Muscle of leg (tissue), 11 donors: ENCODE data around the gene TRIM56. TPM values are rescaled to one million over a fixed set of nuclear protein-coding genes. Genes with fewer than 3 reads are reported as not detected.
A peak's percentile ranks its signal among the peaks of the same experiment; 100 is the strongest.
"Not testable (repeated sequence)": the region's sequence is repeated elsewhere in the genome, so short reads cannot be mapped to it uniquely, and the experiment has no call there.

ENCODE experiments used
- DNase-seq: peaks from one replicate; pipeline ENCODE4 v3.0.0; 2013
- H3K27ac ChIP-seq: one replicate; pipeline ENCODE4 v1.5.1; 2013; ENCODE audit warnings: mild to moderate bottlenecking, low read length, control low read depth
- H3K27me3 ChIP-seq: one replicate; pipeline ENCODE4 v1.6.1; 2013; ENCODE audit warnings: low read length; ENCODE audit not compliant: control insufficient read depth, insufficient read depth
- H3K36me3 ChIP-seq: one replicate; pipeline ENCODE4 v1.6.1; 2013; ENCODE audit warnings: low read length; ENCODE audit not compliant: control insufficient read depth, insufficient read depth
- H3K4me1 ChIP-seq: one replicate; pipeline ENCODE4 v1.6.1; 2013; ENCODE audit warnings: low read length; ENCODE audit not compliant: control insufficient read depth, insufficient read depth
- H3K4me3 ChIP-seq: one replicate; pipeline ENCODE4 v1.5.1; 2013; ENCODE audit warnings: low read length, control low read depth
- H3K9me3 ChIP-seq: replicated peaks from 2 replicates; pipeline ENCODE4 v1.6.1; 2013; ENCODE audit warnings: low read depth, low read length; ENCODE audit not compliant: control insufficient read depth
- WGBS: methylation state at CpG from one replicate; pipeline ENCODE4 v1.1.5; 2013; ENCODE audit warnings: missing lambda C conversion rate; ENCODE audit not compliant: insufficient coverage; 5-methylcytosine and 5-hydroxymethylcytosine counted together
- polyA plus RNA-seq, 8 donors: library from polyadenylated mRNA; unstranded; fragments of 120-200 nt; gene quantifications; one replicate each; pipeline versions ENCODE4 v1.2.1 to v1.2.3, GENCODE V29; 2013; ENCODE audit warnings: inconsistent platforms in 1 of 8, low replicate concordance in 1 of 8; ENCODE audit not compliant: insufficient read length in 8 of 8, insufficient read depth in 1 of 8
- total RNA-seq: library from RNA; stranded (reverse); fragments of 120-200 nt; gene quantifications from one replicate; pipeline ENCODE4 v1.2.4, GENCODE V29; 2013

The TRIM56 gene
- total and polyA plus RNA-seq, 9 donors: 7.2 to 12.7 (median 8.2) TPM

DNA sequence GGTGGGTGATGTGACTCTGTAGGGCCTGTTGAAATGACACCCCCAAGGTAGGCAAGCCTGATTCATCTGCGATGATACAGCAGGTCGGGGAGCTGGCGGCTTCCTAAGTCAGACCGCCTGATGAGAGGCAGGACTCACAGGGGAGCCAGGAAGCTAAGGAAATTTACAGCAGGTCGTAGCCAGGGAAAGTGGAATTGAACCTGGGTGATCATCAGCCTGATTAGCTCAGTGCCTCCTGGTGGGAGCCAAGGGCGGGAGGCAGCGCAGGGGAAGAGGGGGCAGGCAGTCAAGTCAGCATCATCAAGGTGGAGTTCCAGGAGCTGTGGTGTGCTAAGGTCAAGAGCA, 18.5 kb upstream of the TRIM56 start:
- WGBS: 32% methylated on average over 7 of the region's 7 CpGs
- Histone ChIP-seq H3K27me3 (peaks cover 13% of the 10 kb centered on the region), H3K4me1 (peaks cover 6% of the 10 kb centered on the region), H3K36me3 (no peaks in the 10 kb centered on the region), H3K9me3 (no peaks in the 10 kb centered on the region), H3K4me3 (no peak overlapping the region), H3K27ac (no peak overlapping the region)
- DNase-seq: no peak

GRCh38 chr7:101068401-101068800, 16.9 kb upstream of the TRIM56 start:
- no peak for DNase-seq
- H3K4me3 ChIP-seq: no peak overlapping the region

DNA sequence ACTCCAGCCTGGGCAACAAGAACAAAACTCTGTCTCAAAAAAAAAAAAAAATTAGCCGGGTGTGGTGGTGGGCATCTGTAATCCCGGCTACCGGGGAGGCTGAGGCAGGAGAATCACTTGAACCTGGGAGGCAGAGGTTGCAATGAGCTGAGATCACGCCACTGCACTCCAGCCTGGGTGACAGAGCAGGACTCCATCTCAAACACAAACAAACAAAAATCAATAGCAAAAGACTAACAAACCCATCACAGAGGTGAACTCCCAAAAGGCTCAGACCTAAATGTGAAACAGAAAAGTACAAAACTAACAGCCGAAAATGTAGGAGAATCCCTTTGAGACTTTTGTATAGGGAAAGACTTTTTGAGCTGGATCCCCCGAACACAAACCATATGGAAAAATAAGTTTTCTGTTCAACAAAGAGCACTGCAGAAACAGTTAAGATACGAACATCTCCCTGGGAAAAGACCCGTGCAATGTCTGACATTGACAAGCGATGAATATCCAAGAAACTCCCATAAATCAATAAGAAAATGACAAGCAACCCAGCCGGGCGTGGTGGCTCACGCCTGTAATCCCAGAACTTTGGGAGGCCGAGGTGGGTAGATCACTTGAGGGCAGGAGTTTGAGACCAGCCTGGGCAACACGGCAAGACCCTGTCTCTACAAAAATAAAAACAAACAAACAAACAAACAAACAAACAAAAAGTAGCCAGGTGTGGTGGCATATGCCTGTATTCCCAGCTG, 13.7 kb upstream of the TRIM56 start:
- WGBS: no CpG with 5 or more reads among the region's 14 CpGs
- not testable (repeated sequence) for DNase-seq, H3K4me1 ChIP-seq, H3K9me3 ChIP-seq, H3K4me3 ChIP-seq, H3K27ac ChIP-seq, H3K36me3 ChIP-seq
- peaks cover 18% of the 10 kb centered on the region for H3K27me3 ChIP-seq

More at GRCh38 chr7:101068401-101068800, 16.9 kb upstream of the TRIM56 start:
- Histone ChIP-seq H3K36me3 (no peaks in the 10 kb centered on the region), H3K4me1 (peaks cover 6% of the 10 kb centered on the region), H3K9me3 (no peaks in the 10 kb centered on the region), H3K27me3 (peaks cover 15% of the 10 kb centered on the region), H3K27ac (no peak overlapping the region)
- WGBS: 84% methylated on average over 9 of the region's 10 CpGs

DNA sequence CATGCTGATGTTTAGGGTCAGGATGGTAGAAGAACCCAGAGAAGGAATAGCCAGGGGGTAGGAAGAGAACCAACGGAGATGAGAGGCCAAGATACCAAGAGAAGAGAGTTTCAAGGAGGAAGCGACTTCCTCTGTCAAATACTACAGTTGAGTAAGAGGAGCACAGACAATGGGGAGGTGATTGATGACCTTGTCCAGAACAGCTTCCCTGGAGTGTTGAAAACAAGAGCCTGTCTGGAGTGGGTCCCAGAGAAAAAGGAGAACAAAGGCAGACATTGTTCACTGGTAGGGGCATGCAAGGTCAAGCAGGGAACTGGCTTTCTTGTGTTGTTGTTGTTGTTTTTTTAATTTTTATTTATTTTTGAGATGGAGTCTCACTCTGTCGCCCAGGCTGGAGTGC, 9.6 kb upstream of the TRIM56 start:
- peaks cover 2% of the 10 kb centered on the region for H3K4me1 ChIP-seq
- no peak for DNase-seq
- no peaks in the 10 kb centered on the region for H3K9me3 ChIP-seq
- H3K4me3 ChIP-seq: no peak overlapping the region
- WGBS: 75% methylated on average over 1 of the region's 3 CpGs
- H3K27ac ChIP-seq: no peak overlapping the region
- no peaks in the 10 kb centered on the region for H3K36me3 ChIP-seq
- peaks cover 10% of the 10 kb centered on the region for H3K27me3 ChIP-seq

- H3K4me3 ChIP-seq, DNase-seq: not testable (repeated sequence)
Measured at GRCh38 chr7:101076183-101076582, 9.1 kb upstream of the TRIM56 start.

GRCh38 chr7:101077303-101078086, 7.8 kb upstream of the TRIM56 start:
- DNase-seq: peak; percentile 60
- 24% methylated on average over 8 of the region's 13 CpGs for WGBS

More at GRCh38 chr7:101076183-101076582, 9.1 kb upstream of the TRIM56 start:
- no CpG with 5 or more reads among the region's 8 CpGs for WGBS
- H3K9me3 ChIP-seq, H3K4me1 ChIP-seq, H3K36me3 ChIP-seq, H3K27ac ChIP-seq, H3K27me3 ChIP-seq: not testable (repeated sequence)

DNA sequence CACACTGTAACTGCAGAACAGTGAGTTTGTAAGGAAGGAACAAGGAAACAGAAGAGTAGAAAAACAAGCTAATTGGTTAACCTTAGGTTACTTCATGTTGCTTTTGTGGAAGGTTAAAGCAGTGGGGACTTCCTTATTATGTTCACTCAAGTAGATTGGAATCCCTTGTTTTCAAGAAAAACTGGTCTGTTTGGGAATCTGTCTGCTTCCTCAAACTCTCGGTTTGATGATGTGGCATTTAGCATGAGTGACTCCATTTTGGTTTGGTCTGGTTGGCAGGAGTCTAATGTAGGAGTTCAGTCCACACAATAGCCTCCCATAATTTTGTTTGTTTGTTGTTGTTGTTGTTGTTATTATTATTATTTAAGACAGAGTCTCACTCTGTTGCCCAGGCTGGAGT, 3.8 kb upstream of the TRIM56 start:
- no peak overlapping the region for H3K27ac ChIP-seq
- no peak overlapping the region for H3K4me3 ChIP-seq
- no peaks in the 10 kb centered on the region for H3K27me3 ChIP-seq
- no peak for DNase-seq
- H3K36me3 ChIP-seq: no peaks in the 10 kb centered on the region
- H3K9me3 ChIP-seq: no peaks in the 10 kb centered on the region
- peaks cover 17% of the 10 kb centered on the region for H3K4me1 ChIP-seq
- WGBS: no CpG with 5 or more reads among the region's 1 CpG

More at GRCh38 chr7:101077303-101078086, 7.8 kb upstream of the TRIM56 start:
- Histone ChIP-seq H3K36me3 (no peaks in the 10 kb centered on the region), H3K27me3 (peaks cover 6% of the 10 kb centered on the region), H3K9me3 (no peaks in the 10 kb centered on the region), H3K4me3 (no peak overlapping the region), H3K27ac (no peak overlapping the region), H3K4me1 (peaks cover 2% of the 10 kb centered on the region)

GRCh38 chr7:101084865-101085161, 468 bp upstream of the TRIM56 start:
- no peaks in the 10 kb centered on the region for H3K27me3 ChIP-seq
- peak overlapping the region; percentile 82 for H3K4me3 ChIP-seq
- H3K9me3 ChIP-seq: no peaks in the 10 kb centered on the region
- WGBS: 69% methylated on average over 5 of the region's 5 CpGs
- H3K4me1 ChIP-seq: peaks cover 17% of the 10 kb centered on the region
- peaks cover 26% of the 10 kb centered on the region for H3K36me3 ChIP-seq
- DNase-seq: no peak
- peak overlapping the region; percentile 93 for H3K27ac ChIP-seq

DNA sequence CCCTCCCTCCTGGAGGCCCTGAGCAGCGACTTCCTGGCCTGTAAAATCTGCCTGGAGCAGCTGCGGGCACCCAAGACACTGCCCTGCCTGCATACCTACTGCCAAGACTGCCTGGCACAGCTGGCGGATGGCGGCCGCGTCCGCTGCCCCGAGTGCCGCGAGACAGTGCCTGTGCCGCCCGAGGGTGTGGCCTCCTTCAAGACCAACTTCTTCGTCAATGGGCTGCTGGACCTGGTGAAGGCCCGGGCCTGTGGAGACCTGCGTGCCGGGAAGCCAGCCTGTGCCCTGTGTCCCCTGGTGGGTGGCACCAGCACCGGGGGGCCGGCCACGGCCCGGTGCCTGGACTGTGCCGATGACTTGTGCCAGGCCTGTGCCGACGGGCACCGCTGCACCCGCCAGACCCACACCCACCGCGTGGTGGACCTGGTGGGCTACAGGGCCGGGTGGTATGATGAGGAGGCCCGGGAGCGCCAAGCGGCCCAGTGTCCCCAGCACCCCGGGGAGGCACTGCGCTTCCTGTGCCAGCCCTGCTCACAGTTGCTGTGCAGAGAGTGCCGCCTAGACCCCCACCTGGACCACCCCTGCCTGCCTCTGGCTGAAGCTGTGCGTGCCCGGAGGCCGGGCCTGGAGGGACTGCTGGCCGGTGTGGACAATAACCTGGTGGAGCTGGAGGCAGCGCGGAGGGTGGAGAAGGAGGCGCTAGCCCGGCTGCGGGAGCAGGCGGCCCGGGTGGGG, 2.2 kb downstream of the TRIM56 start:
- Histone ChIP-seq H3K4me3 (no peak overlapping the region), H3K27ac (no peak overlapping the region), H3K27me3 (no peaks in the 10 kb centered on the region), H3K9me3 (no peaks in the 10 kb centered on the region), H3K4me1 (peaks cover 17% of the 10 kb centered on the region), H3K36me3 (peaks cover 31% of the 10 kb centered on the region)
- no peak for DNase-seq
- WGBS: 91% methylated on average over 42 of the region's 45 CpGs

DNA sequence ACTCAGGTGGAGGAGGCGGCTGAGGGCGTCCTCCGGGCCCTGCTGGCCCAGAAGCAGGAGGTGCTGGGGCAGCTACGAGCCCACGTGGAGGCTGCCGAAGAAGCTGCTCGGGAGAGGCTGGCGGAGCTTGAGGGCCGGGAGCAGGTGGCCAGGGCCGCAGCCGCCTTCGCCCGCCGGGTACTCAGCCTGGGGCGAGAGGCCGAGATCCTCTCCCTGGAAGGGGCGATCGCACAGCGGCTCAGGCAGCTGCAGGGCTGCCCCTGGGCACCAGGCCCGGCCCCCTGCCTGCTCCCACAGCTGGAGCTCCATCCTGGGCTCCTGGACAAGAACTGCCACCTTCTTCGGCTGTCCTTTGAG, 2.8 kb downstream of the TRIM56 start:
- Histone ChIP-seq H3K4me1 (peaks cover 17% of the 10 kb centered on the region), H3K36me3 (peaks cover 31% of the 10 kb centered on the region), H3K27me3 (no peaks in the 10 kb centered on the region), H3K4me3 (no peak overlapping the region), H3K27ac (no peak overlapping the region), H3K9me3 (no peaks in the 10 kb centered on the region)
- WGBS: 86% methylated on average over 21 of the region's 21 CpGs
- DNase-seq: no peak
